ENCODE results near the gene RGS11. TPM values are rescaled to one million over a fixed set of nuclear protein-coding genes. Genes with fewer than 3 reads are reported as not detected.

Gene RGS11
- total RNA-seq, 1 donor from 2014 or later = 0.18 TPM

GRCh38 chr16:290015-290680 lies 14.4 kb upstream of the RGS11 start:
- intact Hi-C loops (cut with micrococcal nuclease) = no loop called here
- Mint-ChIP-seq H3K4me3 (no peak overlapping the region), H3K27me3 (ENCODE audit: insufficient read depth) (no peaks in the 10 kb centered on the region), H3K9me3 (no peaks in the 10 kb centered on the region), H3K36me3 (ENCODE audit: low read depth) (peaks cover 2% of the 10 kb centered on the region), H3K4me1 (ENCODE audit: low read depth) (no peaks in the 10 kb centered on the region), H3K27ac (no peak overlapping the region)
- no peak for DNase-seq (ENCODE audit: low spot score)

GRCh38 chr16:289395-289997 lies 13.8 kb upstream of the RGS11 start:
- Mint-ChIP-seq H3K4me3 (no peak overlapping the region), H3K9me3 (no peaks in the 10 kb centered on the region), H3K4me1 (ENCODE audit: low read depth) (no peaks in the 10 kb centered on the region), H3K27me3 (ENCODE audit: insufficient read depth) (no peaks in the 10 kb centered on the region), H3K36me3 (ENCODE audit: low read depth) (peaks cover 2% of the 10 kb centered on the region), H3K27ac (no peak overlapping the region)
- intact Hi-C loops (cut with micrococcal nuclease) = no loop called here
- no peak for DNase-seq (ENCODE audit: low spot score)

GRCh38 chr16:287981-288920 lies 12.5 kb upstream of the RGS11 start:
- Mint-ChIP-seq H3K9me3 (no peaks in the 10 kb centered on the region), H3K36me3 (ENCODE audit: low read depth) (no peaks in the 10 kb centered on the region), H3K27ac (no peak overlapping the region), H3K4me3 (no peak overlapping the region), H3K4me1 (ENCODE audit: low read depth) (no peaks in the 10 kb centered on the region), H3K27me3 (ENCODE audit: insufficient read depth) (no peaks in the 10 kb centered on the region)
- no peak for DNase-seq (ENCODE audit: low spot score)
- intact Hi-C loops (cut with micrococcal nuclease) = no loop called here

- intact Hi-C loops (cut with micrococcal nuclease) = no loop called here
- Mint-ChIP-seq H3K36me3 (ENCODE audit: low read depth) (no peaks in the 10 kb centered on the region), H3K27ac (no peak overlapping the region), H3K27me3 (ENCODE audit: insufficient read depth) (no peaks in the 10 kb centered on the region), H3K9me3 (no peaks in the 10 kb centered on the region), H3K4me3 (no peak overlapping the region), H3K4me1 (ENCODE audit: low read depth) (no peaks in the 10 kb centered on the region)
- DNase-seq (ENCODE audit: low spot score) = no peak
Observed at GRCh38 chr16:287298-287811, 11.6 kb upstream of the RGS11 start.

- no peaks in the 10 kb centered on the region for H3K27me3 Mint-ChIP-seq (ENCODE audit: insufficient read depth)
- no peaks in the 10 kb centered on the region for H3K9me3 Mint-ChIP-seq
- H3K27ac Mint-ChIP-seq = no peak overlapping the region
- intact Hi-C loops (cut with micrococcal nuclease) = no loop called here
- H3K36me3 Mint-ChIP-seq (ENCODE audit: low read depth) = no peaks in the 10 kb centered on the region
- H3K4me3 Mint-ChIP-seq = no peak overlapping the region
- H3K4me1 Mint-ChIP-seq (ENCODE audit: low read depth) = no peaks in the 10 kb centered on the region
- DNase-seq (ENCODE audit: low spot score) = no peak
Observed at GRCh38 chr16:286491-287297, 10.9 kb upstream of the RGS11 start.

GRCh38 chr16:285146-286055 lies 9.7 kb upstream of the RGS11 start:
- H3K4me3 Mint-ChIP-seq = no peak overlapping the region
- no peaks in the 10 kb centered on the region for H3K4me1 Mint-ChIP-seq (ENCODE audit: low read depth)
- no peak overlapping the region for H3K27ac Mint-ChIP-seq
- no peak for DNase-seq (ENCODE audit: low spot score)
- H3K27me3 Mint-ChIP-seq (ENCODE audit: insufficient read depth) = peaks cover 2% of the 10 kb centered on the region
- intact Hi-C loops (cut with micrococcal nuclease) = no loop called here
- no peaks in the 10 kb centered on the region for H3K36me3 Mint-ChIP-seq (ENCODE audit: low read depth)
- H3K9me3 Mint-ChIP-seq = no peaks in the 10 kb centered on the region

GRCh38 chr16:284204-285120 lies 8.7 kb upstream of the RGS11 start:
- H3K9me3 Mint-ChIP-seq = no peaks in the 10 kb centered on the region
- intact Hi-C loops (cut with micrococcal nuclease) = no loop called here
- H3K4me1 Mint-ChIP-seq (ENCODE audit: low read depth) = no peaks in the 10 kb centered on the region
- no peak for DNase-seq (ENCODE audit: low spot score)
- H3K36me3 Mint-ChIP-seq (ENCODE audit: low read depth) = no peaks in the 10 kb centered on the region
- H3K4me3 Mint-ChIP-seq = no peak overlapping the region
- H3K27ac Mint-ChIP-seq = no peak overlapping the region
- H3K27me3 Mint-ChIP-seq (ENCODE audit: insufficient read depth) = peaks cover 2% of the 10 kb centered on the region

- Mint-ChIP-seq H3K4me1 (ENCODE audit: low read depth) (no peaks in the 10 kb centered on the region), H3K9me3 (no peaks in the 10 kb centered on the region), H3K27me3 (ENCODE audit: insufficient read depth) (peaks cover 12% of the 10 kb centered on the region), H3K27ac (no peak within 1 kb of the TSS), H3K36me3 (ENCODE audit: low read depth) (no peaks in the 10 kb centered on the region), H3K4me3 (no peak within 1 kb of the TSS)
- no peak for DNase-seq (ENCODE audit: low spot score)
- intact Hi-C loops (cut with micrococcal nuclease) = no loop called here
Observed at GRCh38 chr16:283033-283805, 7.5 kb upstream of the RGS11 start, which contains the start of gene PDIA2. Gene PDIA2 (plus strand): TSS chr16:283164. CDS start chr16:283170, 6 bp downstream.

GRCh38 chr16:282491-282890 lies 6.7 kb upstream of the RGS11 start:
- Mint-ChIP-seq H3K36me3 (ENCODE audit: low read depth) (no peaks in the 10 kb centered on the region), H3K9me3 (no peaks in the 10 kb centered on the region), H3K27ac (no peak overlapping the region), H3K4me3 (no peak overlapping the region), H3K4me1 (ENCODE audit: low read depth) (no peaks in the 10 kb centered on the region), H3K27me3 (ENCODE audit: insufficient read depth) (peaks cover 13% of the 10 kb centered on the region)
- intact Hi-C loops (cut with micrococcal nuclease) = no loop called here
- DNase-seq (ENCODE audit: low spot score) = no peak

GRCh38 chr16:281660-282255 lies 6.0 kb upstream of the RGS11 start:
- Mint-ChIP-seq H3K27me3 (ENCODE audit: insufficient read depth) (peaks cover 20% of the 10 kb centered on the region), H3K27ac (no peak overlapping the region), H3K9me3 (no peaks in the 10 kb centered on the region), H3K36me3 (ENCODE audit: low read depth) (no peaks in the 10 kb centered on the region), H3K4me1 (ENCODE audit: low read depth) (no peaks in the 10 kb centered on the region), H3K4me3 (no peak overlapping the region)
- no peak for DNase-seq (ENCODE audit: low spot score)
- intact Hi-C loops (cut with micrococcal nuclease) = no loop called here

Data from activated T-helper 1 cell treated with anti-CD3 and anti-CD28 coated beads, Interleukin-12 subunit alpha, Interleukin-12 subunit beta, Interleukin-2, Interleukin-4 antibody, amounts not matched to agents 30 ng/mL and 10 ng/mL and 1 ng/mL, durations not matched to agents 14 hours and 24 hours and 36 hours (primary cell).